ENCODE measurements around the gene HELB. TPM values are rescaled to one million over a fixed set of nuclear protein-coding genes. Genes with fewer than 3 reads are reported as not detected.

The HELB gene
- total RNA-seq, 4 donors from 2014 or later: 1.5 to 2.7 (median 2.2) TPM

DNA sequence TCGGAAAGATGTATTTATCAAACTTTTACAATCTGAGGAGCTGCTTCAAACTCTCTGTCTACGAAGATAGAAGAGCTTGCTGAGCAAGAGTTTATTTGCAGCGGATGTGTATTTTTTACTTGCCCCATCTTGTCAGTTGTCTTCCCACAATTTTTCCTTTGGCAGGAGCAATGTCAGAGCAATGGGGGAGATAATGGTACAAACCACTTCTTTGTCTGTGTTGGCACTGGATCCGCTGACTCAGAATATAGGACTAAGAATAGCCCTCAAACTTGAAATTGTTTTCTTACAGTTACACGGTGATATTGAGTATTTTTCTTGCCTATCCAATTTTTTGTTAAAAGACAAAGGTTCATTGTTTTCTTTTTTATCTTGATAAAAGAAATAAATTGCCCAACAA, 27.6 kb downstream of the HELB start:
- no peaks in the 10 kb centered on the region for H3K27me3 ChIP-seq
- WGBS: 65% methylated on average over 5 of the region's 5 CpGs
- no peak for DNase-seq (ENCODE audit: low spot score in 2 of 2)

DNA sequence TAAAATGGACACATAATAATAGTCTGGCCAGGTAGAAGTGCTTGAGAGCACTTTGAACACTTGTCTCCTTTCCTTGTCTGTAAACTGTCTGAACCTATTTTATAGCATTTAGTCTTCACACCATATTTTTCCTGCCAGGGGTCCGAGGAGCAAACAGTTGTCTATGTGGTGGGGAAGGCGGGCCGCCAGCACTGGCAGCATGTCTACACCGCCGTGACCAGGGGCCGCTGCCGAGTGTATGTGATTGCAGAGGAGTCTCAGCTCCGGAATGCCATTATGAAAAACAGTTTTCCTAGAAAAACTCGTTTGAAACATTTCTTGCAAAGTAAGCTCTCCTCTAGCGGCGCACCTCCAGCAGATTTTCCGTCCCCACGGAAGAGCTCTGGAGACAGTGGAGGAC, 28.7 kb downstream of the HELB start:
- H3K9me3 ChIP-seq: no peaks in the 10 kb centered on the region
- no peak for DNase-seq (ENCODE audit: low spot score in 2 of 2)
- 88% methylated on average over 13 of the region's 13 CpGs for WGBS
- H3K4me3 ChIP-seq: no peak overlapping the region
- peaks cover 7% of the 10 kb centered on the region for H3K36me3 ChIP-seq
- TF ChIP-seq POLR2A (IDR thresholded peaks at IDR 0.05) (no peak), EP300 (IDR thresholded peaks at IDR 0.05) (no peak), POLR2AphosphoS5 (IDR thresholded peaks at IDR 0.05) (no peak)
- TF ChIP-seq, protein P1, sequence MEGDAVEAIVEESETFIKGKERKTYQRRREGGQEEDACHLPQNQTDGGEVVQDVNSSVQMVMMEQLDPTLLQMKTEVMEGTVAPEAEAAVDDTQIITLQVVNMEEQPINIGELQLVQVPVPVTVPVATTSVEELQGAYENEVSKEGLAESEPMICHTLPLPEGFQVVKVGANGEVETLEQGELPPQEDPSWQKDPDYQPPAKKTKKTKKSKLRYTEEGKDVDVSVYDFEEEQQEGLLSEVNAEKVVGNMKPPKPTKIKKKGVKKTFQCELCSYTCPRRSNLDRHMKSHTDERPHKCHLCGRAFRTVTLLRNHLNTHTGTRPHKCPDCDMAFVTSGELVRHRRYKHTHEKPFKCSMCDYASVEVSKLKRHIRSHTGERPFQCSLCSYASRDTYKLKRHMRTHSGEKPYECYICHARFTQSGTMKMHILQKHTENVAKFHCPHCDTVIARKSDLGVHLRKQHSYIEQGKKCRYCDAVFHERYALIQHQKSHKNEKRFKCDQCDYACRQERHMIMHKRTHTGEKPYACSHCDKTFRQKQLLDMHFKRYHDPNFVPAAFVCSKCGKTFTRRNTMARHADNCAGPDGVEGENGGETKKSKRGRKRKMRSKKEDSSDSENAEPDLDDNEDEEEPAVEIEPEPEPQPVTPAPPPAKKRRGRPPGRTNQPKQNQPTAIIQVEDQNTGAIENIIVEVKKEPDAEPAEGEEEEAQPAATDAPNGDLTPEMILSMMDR (IDR thresholded peaks at IDR 0.05): no peak
- H3K4me1 ChIP-seq: no peaks in the 10 kb centered on the region
- no peaks in the 10 kb centered on the region for H3K27me3 ChIP-seq
- H3K27ac ChIP-seq: no peak overlapping the region

More for the DNA sequence above, 27.6 kb downstream of the HELB start:
- TF ChIP-seq EP300 (IDR thresholded peaks at IDR 0.05) (no peak), POLR2AphosphoS5 (IDR thresholded peaks at IDR 0.05) (no peak), POLR2A (IDR thresholded peaks at IDR 0.05) (no peak)
- TF ChIP-seq, protein P1 (IDR thresholded peaks at IDR 0.05): no peak
- no peak overlapping the region for H3K4me3 ChIP-seq
- no peaks in the 10 kb centered on the region for H3K9me3 ChIP-seq
- H3K36me3 ChIP-seq: peaks cover 14% of the 10 kb centered on the region
- H3K4me1 ChIP-seq: no peaks in the 10 kb centered on the region
- H3K27ac ChIP-seq: no peak overlapping the region

DNA sequence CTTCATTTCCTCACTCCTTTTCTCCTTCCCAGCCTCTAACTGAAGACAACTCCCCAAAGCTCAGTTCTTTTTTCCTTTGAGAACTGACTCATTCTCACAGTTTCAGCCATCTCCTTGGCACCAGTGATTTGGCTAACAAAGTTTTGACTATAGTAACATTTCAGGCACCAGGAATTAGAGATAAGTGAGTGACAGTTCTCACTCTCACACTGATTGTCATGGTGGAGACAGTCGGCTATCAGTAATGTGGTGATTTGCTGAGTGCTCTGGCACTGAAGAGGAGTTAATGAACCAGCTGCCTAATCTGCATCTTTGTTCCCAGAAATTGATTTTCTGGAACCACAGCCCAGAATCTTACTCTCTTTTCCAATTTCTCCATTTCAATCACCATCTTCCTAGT, 29.5 kb downstream of the HELB start:
- TF ChIP-seq, protein P1 (IDR thresholded peaks at IDR 0.05): no peak
- peaks cover 7% of the 10 kb centered on the region for H3K36me3 ChIP-seq
- no peaks in the 10 kb centered on the region for H3K9me3 ChIP-seq
- H3K4me3 ChIP-seq: no peak overlapping the region
- no peaks in the 10 kb centered on the region for H3K27me3 ChIP-seq
- no peak for DNase-seq (ENCODE audit: low spot score in 2 of 2)
- H3K27ac ChIP-seq: no peak overlapping the region
- no peaks in the 10 kb centered on the region for H3K4me1 ChIP-seq
- 100% methylated on average over 1 of the region's 1 CpG for WGBS

DNA sequence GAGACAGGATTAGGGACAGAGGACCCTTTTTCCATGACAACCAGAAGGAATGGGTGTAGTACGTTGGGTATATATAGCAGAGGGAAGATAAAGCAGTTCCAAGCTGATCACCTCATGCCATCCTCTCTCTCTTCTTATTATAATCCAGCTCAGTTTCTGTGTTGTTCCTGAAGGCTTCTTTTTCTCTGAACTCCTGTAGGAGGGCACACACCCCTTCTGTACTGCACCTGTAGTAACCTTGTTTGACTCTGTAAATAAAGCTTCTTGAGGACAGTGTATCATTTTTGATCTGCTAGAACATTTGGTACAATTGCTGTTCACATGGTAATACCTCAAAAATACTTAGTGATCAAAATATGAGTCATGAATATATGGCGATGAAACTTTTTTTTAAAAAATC, 33.5 kb downstream of the HELB start:
- Histone ChIP-seq H3K4me3 (no peak overlapping the region), H3K27me3 (no peaks in the 10 kb centered on the region), H3K4me1 (no peaks in the 10 kb centered on the region), H3K27ac (no peak overlapping the region), H3K36me3 (peaks cover 37% of the 10 kb centered on the region), H3K9me3 (no peaks in the 10 kb centered on the region)
- DNase-seq (ENCODE audit: low spot score in 2 of 2): no peak
- TF ChIP-seq POLR2A (IDR thresholded peaks at IDR 0.05) (no peak), EP300 (IDR thresholded peaks at IDR 0.05) (no peak), POLR2AphosphoS5 (IDR thresholded peaks at IDR 0.05) (no peak)
- TF ChIP-seq, protein P1 (IDR thresholded peaks at IDR 0.05): no peak
- WGBS: 97% methylated on average over 2 of the region's 2 CpGs

DNA sequence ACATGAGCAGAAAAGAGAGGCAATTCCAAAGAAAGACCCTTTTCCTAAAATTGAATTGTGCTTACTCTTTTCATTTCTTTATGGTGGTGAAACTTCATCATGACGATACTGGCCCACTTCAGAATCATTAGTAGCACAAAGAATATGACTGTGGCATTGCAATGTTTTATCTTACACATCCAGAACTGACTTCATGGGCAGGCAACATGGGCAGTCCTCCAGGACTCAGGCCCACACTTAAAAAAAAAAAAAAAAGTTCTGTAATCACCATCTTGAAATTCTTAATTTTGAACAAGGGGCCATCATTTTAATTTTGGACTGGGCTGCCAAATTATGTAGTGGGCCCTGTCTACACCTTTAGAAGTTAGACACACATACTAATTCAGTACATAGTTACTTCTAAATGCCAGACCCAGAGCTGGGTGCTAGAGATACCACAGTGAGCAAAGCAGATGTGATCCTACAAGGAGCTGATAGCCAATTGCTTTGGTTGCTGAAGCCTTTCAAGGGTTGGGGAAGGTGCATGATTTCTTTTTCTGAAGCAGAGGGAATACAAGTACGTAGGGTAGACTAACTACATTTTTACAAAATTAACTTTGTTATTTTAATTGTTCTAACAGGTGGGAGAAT, 35.2 kb downstream of the HELB start:
- no peaks in the 10 kb centered on the region for H3K4me1 ChIP-seq
- peaks cover 39% of the 10 kb centered on the region for H3K36me3 ChIP-seq
- TF ChIP-seq EP300 (IDR thresholded peaks at IDR 0.05): no peak
- no peak for TF ChIP-seq POLR2A (IDR thresholded peaks at IDR 0.05)
- no peak for TF ChIP-seq POLR2AphosphoS5 (IDR thresholded peaks at IDR 0.05)
- TF ChIP-seq, protein P1 (IDR thresholded peaks at IDR 0.05): no peak
- no peak for DNase-seq (ENCODE audit: low spot score in 2 of 2)
- H3K9me3 ChIP-seq: peaks cover 5% of the 10 kb centered on the region
- H3K27me3 ChIP-seq: no peaks in the 10 kb centered on the region
- H3K4me3 ChIP-seq: no peak overlapping the region
- WGBS: 93% methylated on average over 2 of the region's 2 CpGs
- no peak overlapping the region for H3K27ac ChIP-seq
